GM19328 (cell line): ENCODE data around the gene ARHGEF37.
"Not testable (repeated sequence)": the region's sequence is repeated elsewhere in the genome, so short reads cannot be mapped to it uniquely, and the experiment has no call there.

Experiments used
- ATAC-seq: cut with Tn5 transposase; IDR thresholded peaks from one replicate; pipeline ENCODE4 v1.9.1; 2021; ENCODE audit warnings: mild to moderate bottlenecking, moderate library complexity; ENCODE audit not compliant: unreplicated experiment

ARHGEF37 gene, protein sequence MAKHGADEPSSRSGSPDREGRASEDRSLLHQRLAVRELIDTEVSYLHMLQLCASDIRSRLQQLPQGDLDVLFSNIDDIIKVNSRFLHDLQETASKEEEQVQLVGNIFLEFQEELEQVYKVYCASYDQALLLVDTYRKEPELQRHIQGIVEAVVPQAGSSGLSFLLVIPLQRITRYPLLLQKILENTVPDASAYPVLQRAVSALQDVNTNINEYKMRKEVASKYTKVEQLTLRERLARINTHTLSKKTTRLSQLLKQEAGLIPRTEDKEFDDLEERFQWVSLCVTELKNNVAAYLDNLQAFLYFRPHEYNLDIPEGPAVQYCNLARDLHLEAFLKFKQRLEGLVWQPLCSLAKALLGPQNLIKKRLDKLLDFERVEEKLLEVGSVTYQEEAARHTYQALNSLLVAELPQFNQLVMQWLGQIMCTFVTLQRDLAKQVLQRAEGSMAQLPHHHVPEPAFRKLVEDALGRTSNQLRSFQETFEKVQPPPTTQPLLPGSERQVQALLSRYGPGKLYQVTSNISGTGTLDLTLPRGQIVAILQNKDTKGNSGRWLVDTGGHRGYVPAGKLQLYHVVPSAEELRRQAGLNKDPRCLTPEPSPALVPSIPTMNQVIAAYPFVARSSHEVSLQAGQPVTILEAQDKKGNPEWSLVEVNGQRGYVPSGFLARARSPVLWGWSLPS

DNA sequence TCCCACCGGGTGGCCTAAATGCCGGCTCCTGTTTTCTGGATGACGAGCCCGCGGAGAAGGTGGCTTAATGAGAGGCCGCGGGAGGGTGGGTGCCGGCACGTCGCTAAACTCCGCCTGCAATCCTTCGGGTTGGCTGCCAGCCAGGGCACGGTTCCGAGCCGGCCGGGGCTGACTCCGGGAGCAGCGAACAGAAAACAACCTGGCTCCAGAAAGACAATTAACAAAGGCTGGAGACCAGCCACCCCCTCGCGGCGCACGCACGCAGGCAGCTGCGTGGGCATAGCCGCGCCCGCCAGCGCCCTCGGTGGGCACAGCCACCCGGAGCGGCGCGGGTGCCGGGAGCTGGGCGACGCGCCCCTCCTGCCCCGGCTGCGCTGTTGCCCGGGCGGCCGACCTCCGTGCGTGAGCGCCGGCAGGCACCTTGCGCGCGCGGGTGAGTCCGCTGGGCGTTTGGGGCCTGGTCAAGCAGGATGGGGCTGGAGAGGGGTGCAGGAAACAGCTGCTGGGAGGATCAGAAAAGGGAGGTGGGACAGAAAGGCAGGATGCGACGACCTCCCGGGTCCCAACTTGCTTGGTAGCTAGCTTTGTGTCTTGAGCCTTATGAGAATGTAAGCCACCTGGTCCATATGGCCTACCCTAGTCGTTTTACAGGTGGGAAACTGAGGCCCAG lies at the start of gene ARHGEF37:
ARHGEF37 (plus strand) TSS at position 307 of the 670 bp plus-strand sequence. CDS start 16,272 bp downstream, outside the sequence.
- no peak for ATAC-seq

GRCh38 chr5:149532413-149532812 lies 48.9 kb upstream of the ARHGEF37 start:
- ATAC-seq, result no peak

- ATAC-seq, result not testable (repeated sequence)
These were observed 45.5 kb upstream of the ARHGEF37 start for GRCh38 chr5:149535787-149536186.

GRCh38 chr5:149537374-149537975 lies 43.8 kb upstream of the ARHGEF37 start:
- ATAC-seq, result no peak

DNA sequence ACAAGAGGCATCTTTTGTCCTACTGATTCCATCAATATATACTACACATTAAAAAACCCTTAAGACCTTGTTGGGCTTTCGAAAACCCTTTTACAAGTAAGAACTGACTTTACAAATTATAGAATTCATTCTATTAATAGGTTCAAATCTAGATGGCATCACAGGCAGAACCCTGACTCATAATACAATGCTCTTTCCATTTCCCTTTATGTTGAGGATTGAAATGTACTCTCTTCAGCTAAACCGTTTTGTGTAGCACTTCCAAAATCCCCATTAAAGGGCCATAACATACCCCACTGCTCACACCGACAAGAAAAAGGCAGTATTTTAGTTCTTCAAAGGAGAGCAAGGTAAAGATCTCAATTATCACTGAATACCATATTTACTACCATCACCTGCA lies 41.2 kb upstream of the ARHGEF37 start:
- ATAC-seq, result no peak

GRCh38 chr5:149541893-149542292 lies 39.4 kb upstream of the ARHGEF37 start:
- ATAC-seq, result no peak

DNA sequence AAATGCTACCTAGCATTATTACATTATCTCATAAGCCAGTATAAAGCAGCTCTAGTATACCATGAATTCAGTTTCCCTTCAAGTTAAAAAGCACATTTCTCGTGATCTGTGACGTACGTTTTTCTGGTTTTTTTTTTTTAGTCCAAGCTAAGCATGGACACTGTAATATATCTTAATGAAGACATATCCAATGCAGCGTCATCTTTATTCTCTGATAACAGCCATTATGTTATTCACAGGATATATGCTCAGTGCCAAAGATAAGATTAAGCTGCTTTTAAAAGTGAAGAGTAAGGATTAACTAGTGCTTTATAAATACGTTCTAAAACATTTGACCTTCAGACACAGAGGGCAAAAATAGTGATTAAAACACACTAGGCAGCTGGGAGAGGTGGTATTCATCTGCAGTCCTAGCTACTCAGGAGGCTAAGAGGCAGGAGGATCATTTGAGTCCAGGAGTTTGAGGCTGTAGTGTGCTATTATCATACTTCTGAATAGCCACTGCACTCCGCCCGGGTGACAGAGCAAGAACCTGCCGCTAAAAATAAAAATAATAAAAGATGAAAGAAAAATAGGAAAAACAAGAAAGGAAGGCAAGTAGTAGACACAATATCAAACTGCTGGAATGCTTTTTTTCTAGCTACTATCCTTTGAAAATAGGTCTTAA lies 37.8 kb upstream of the ARHGEF37 start:
- ATAC-seq, result no peak

- no peak for ATAC-seq
These were observed 37.3 kb upstream of the ARHGEF37 start for GRCh38 chr5:149544028-149544420.

DNA sequence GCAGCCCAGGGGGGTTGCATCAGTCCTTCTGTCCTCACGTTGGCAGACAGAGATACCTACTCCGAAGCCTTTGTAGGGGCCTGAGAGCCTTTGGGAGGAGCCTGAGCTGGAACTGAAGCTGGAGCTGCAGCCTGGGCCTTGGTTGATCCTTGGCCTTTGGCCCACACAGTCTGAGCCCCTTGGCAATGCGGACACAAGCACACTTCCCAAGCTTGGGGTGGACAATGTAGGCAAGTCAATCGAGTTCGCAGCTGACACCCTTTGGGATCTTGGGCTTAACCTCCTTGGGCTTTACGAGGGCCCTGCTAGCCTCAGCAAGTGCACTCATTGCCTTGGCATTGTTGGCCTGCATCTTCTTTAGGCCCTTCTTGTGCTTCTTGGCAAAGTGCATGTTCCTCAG lies 36.0 kb upstream of the ARHGEF37 start:
- ATAC-seq, result no peak

DNA sequence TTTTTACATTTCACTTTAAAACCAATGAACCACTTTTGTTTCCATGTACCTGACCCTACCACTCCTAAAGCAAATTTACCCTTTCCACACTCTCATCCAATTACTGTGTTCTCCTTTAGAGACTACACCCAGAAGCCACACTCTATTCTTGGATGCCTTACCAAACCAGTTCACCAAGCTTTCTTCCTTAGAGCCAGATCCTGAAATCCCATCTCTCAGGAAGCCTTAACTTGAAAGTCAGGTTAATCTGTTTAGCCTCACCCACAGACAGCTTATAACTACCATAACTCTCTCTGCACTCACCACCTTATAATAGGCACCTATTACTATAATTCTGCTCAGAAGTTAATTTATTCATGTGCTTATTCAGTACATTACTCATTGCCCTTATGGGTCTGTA lies 34.3 kb upstream of the ARHGEF37 start:
- no peak for ATAC-seq

- ATAC-seq, result peak; percentile 31
These were observed 31.6 kb upstream of the ARHGEF37 start for GRCh38 chr5:149549461-149550267.

- ATAC-seq, result no peak
These were observed 31.1 kb upstream of the ARHGEF37 start for GRCh38 chr5:149550268-149550583.

- ATAC-seq, result no peak
These were observed 30.6 kb upstream of the ARHGEF37 start for GRCh38 chr5:149550594-149551226.

- ATAC-seq, result peak; percentile 90
These were observed 29.9 kb upstream of the ARHGEF37 start, which contains the start of gene CSNK1A1 for GRCh38 chr5:149551227-149552037. CSNK1A1 (minus strand) TSS chr5:149551439; CDS start chr5:149550964, 475 bp downstream.

- ATAC-seq, result no peak
These were observed 29.2 kb upstream of the ARHGEF37 start for GRCh38 chr5:149552038-149552494.

GRCh38 chr5:149552553-149553160 lies 28.6 kb upstream of the ARHGEF37 start:
- no peak for ATAC-seq

GRCh38 chr5:149559706-149560105 lies 21.6 kb upstream of the ARHGEF37 start:
- no peak for ATAC-seq

DNA sequence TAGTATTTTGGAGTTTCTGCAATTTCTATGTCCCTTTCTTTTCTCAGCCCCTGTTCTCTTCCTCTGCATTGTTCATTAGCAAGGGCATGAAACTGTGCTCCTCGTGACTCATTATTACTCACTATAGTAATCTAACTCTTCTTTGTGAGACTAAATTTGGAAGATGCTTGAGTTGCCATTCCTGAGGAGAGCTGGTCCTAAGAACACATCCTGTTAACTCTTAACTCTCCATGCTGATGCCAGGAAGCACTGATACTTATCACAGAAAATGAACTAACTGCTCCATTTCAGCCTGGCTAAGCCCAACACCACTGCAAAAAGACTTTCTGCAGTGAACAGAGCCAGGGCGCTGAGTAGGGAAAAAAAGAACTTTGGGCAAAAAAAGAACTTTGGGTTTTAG lies 19.4 kb upstream of the ARHGEF37 start:
- no peak for ATAC-seq
